ENCODE data around the gene JOSD1.

DNA sequence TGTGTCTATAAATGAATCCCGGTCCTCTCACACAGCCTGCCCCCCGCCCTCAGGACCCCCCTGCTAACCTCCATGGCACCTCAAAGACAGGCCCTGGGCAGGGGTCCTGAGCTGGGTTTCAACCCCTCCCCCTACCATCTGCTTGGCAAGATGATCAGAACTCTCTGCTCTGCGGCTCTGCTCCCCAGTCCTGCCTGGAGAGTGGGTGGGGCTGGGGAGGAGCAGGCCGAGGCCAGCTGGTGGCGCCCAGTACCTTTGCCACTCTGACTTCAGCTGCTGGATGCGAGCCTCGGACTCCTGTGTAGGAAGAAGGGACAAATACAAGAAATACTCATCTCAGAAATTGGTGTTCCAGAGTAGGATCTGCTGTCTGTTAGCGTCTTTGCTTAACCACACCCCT is 40.0 kb upstream of the JOSD1 start:
- TF ChIP-seq, protein P1, sequence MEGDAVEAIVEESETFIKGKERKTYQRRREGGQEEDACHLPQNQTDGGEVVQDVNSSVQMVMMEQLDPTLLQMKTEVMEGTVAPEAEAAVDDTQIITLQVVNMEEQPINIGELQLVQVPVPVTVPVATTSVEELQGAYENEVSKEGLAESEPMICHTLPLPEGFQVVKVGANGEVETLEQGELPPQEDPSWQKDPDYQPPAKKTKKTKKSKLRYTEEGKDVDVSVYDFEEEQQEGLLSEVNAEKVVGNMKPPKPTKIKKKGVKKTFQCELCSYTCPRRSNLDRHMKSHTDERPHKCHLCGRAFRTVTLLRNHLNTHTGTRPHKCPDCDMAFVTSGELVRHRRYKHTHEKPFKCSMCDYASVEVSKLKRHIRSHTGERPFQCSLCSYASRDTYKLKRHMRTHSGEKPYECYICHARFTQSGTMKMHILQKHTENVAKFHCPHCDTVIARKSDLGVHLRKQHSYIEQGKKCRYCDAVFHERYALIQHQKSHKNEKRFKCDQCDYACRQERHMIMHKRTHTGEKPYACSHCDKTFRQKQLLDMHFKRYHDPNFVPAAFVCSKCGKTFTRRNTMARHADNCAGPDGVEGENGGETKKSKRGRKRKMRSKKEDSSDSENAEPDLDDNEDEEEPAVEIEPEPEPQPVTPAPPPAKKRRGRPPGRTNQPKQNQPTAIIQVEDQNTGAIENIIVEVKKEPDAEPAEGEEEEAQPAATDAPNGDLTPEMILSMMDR (IDR thresholded peaks at IDR 0.05), result no peak
- TF ChIP-seq POLR2A (IDR thresholded peaks at IDR 0.05), result no peak
